RKO (cell line): ENCODE results near the gene METTL1.
"Not testable (repeated sequence)": the region's sequence is repeated elsewhere in the genome, so short reads cannot be mapped to it uniquely, and the experiment has no call there.

Source experiments
- DNase-seq: peaks from one replicate; pipeline ENCODE4 v3.0.0-alpha.2; 2016; ENCODE audit warnings: low spot score

The METTL1 gene

DNA sequence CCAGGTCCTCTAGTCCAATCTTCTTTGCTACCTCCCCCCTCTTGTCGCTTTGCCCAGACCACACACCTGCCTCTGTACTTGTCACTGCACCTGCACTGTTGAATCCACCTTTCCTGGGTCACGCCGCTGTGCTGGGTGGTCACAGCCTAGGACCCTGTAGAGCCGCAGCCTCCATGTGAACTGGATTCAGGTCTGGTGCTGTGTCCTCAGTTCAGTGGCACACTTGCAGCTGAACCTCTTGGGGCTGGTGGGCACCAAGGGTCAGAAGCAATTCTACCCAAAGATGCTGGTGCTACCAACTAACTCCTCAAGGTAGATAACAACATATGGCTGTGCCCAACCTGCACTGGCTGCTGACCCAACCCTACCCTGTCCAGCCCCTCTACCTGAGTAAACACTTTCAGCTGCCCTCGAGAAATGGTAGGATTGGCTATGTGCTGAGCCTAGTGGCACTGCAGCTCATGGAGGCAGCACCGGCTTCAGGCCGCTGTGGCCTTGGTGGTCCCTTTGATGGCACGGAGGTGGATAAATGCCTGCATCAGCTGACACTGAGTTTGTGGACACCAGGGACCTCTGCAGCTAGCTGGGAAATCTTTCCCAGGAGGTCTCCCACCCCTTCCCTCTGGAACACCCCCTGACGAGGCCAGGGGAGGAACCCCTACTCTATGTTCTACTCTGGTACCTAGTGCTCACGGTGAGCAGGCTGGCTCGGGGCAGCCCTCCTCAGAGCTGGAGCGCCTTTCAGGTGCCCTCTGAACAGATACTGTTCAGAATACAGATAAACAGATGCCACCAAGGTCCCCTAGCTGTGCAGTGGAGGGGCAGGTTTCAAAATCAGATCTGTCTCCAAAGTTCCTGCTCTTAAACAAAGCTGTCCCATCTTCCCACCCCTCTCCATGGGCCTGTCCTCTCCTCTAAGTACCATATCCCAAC, 47.6 kb downstream of the METTL1 start:
- no peak for DNase-seq

DNA sequence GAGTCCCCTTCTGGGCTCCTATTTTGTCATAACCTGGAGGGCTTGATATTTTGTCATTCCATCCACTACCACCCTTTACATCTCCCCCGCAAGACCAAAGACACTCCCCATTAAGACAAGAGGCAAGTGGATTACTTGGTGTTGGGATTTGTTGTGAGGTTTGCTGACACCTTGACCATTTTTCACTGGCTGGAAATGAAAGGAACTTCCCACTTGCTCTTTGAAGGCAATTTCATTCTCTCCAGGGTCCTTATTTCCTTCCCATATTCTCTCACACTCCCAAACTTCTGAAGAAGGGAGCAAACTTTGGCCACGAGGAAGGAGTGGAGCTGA, 48.3 kb downstream of the METTL1 start:
- DNase-seq: no peak

DNA sequence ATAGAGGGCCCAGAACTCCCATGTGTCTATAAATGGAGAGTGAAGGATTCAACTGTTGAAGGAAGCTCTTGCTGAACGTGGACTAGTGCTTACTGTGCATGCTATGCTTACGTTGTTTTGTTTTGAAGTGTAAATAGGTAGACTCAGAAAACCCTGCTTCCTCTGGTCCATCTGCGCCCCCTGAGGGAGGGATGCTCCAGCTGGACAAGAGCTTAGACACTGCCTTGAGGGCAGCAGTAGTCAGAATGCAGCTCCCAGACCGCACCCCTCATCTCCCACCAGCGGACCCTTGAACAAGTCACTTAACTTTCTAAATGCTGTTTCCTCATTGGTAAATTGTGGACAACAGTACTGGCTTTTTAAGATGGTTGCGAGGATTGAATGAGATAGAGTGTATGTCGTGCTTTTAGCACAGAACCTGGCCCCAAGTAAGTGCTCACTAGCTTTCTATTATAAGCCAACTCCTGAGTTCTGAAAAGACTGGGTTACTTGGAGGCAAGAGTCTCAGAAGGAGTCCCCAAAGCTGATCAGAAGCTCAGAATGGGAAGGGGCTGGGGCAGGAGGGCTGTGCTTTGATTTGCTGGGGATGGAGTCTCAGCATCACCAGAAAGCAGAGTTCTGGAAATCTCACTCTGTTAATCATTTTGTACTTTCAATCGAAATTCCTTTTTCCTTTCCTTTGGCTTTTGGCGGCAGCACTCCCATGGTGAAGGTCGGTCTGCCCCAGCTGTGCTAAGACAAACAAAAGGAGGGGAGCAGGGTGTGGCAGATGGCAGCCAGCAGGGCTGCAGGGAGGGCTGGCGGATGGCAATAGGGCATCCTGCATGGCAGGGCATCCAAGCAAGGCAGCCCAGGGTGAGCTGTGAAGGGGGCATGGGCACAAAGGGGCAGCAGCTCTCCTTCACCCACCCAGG, 48.9 kb downstream of the METTL1 start:
- DNase-seq: no peak

GRCh38 chr12:57721846-57722608, 49.9 kb downstream of the METTL1 start:
- DNase-seq: not testable (repeated sequence)

DNA sequence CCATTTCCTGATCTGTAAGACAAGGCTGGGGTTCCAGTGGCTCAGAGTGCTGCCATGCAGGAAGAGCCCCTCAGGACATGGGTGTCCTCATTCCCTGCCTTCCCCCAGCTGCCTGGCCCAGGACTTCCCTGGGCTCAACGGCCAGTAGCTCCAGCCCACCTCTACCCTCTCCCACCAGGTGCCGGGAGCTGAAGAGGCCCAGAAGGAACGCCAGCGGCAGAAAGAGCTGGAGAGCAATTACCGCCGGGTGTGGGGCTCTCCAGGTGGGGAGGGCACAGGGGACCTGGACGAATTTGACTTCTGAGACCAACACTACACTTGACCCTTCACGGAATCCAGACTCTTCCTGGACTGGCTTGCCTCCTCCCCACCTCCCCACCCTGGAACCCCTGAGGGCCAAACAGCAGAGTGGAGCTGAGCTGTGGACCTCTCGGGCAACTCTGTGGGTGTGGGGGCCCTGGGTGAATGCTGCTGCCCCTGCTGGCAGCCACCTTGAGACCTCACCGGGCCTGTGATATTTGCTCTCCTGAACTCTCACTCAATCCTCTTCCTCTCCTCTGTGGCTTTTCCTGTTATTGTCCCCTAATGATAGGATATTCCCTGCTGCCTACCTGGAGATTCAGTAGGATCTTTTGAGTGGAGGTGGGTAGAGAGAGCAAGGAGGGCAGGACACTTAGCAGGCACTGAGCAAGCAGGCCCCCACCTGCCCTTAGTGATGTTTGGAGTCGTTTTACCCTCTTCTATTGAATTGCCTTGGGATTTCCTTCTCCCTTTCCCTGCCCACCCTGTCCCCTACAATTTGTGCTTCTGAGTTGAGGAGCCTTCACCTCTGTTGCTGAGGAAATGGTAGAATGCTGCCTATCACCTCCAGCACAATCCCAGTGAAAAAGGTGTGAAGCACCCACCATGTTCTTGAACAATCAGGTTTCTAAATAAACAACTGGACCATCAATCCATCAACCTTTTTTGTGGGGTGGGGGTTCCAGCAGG, 51.0 kb downstream of the METTL1 start:
- no peak for DNase-seq

DNA sequence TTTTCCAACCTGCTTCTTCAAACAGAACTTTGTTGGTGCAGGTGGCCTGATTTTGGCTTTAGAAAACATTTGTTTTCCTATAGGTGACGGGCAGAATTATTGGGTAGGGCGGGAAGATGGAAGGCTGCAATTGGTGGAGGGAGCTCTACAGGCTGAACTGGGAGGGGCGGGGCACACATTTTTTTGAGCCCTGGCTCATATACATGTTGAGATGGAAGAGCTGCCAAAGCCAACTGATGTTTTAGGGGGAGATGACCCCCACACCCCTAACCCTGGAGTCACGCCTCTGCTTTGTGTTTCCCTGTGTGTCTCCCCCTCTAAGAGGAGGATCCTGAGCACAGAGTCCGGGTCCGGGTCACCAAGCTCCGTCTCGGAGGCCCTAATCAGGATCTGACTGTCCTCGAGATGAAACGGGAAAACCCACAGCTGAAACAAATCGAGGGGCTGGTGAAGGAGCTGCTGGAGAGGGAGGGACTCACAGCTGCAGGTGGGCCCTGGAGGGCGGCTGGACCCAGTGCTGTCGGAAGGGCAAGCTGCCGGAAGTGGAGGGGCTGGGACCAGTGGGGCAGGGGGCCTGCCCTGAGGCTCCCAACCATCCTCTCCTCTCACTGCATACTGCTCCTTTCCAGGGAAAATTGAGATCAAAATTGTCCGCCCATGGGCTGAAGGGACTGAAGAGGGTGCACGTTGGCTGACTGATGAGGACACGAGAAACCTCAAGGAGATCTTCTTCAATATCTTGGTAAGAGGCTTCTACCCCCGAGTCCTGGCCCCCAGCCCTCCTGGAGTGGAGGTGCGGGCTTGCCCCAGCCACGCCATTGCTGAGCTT, 51.9 kb downstream of the METTL1 start:
- DNase-seq: no peak

- no peak for DNase-seq
Observed at GRCh38 chr12:57718641-57719528, 53.0 kb downstream of the METTL1 start.
